Esophagus mucosa (tissue), 1 donor: ENCODE data around the gene CDH4. TPM values are rescaled to one million over a fixed set of nuclear protein-coding genes. Genes with fewer than 3 reads are reported as not detected.
"Not testable (repeated sequence)": the region's sequence is repeated elsewhere in the genome, so short reads cannot be mapped to it uniquely, and the experiment has no call there.

ENCODE experiments used
- ATAC-seq: fragments of 200-7000 bp; cut with Tn5 transposase; one replicate; pipeline ENCODE4 v1.9.1; 2020
- total RNA-seq: library from RNA; stranded (reverse); gene quantifications from one replicate; pipeline ENCODE4 v1.2.4, GENCODE V29; 2023
- donor health status: DM: yes; HTN: yes; CAD: no.

CDH4 gene
- total RNA-seq, 1 donor from 2014 or later = not detected

GRCh38 chr20:61387204-61387953 lies 135.3 kb downstream of the CDH4 start:
- ATAC-seq = peak; percentile 96

DNA sequence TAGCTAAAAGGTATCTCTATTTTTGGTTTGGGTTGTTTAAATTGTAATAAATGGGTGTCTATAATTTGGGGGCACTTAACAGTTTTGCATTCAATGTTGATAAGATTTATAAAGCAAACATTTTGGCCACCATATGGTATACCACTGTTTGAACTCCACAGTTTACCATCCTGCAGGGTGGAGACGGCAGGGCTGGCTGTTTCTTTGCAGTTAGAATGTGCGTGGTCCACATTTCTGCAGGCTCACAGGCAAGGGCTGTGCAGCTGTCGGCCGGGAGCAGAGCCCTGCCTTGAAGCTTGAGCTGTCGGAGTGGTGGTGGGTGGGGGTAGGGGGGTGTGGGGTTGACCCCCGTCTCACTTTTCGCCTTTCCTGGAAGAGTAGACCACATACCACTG lies 135.9 kb downstream of the CDH4 start:
- ATAC-seq = no peak

DNA sequence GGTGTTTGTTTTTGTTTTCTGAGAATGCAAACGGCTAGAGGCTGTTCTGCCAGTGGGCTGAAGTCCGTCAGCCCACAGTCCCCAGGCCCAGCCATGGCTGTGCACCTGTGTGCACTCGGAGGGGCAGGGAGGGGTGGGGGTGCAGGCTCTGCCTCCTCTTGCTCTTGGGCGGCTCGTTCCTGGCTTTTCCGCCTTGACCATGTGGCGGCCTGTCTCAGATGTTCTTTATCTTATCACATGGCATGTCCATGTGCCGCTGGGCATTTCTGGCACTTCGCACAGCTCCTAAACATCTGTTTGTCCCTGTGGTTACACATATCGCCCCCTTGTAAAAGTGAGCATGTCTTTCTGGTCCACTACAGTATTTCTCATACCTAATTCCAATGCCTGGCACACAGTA lies 137.0 kb downstream of the CDH4 start:
- no peak for ATAC-seq

DNA sequence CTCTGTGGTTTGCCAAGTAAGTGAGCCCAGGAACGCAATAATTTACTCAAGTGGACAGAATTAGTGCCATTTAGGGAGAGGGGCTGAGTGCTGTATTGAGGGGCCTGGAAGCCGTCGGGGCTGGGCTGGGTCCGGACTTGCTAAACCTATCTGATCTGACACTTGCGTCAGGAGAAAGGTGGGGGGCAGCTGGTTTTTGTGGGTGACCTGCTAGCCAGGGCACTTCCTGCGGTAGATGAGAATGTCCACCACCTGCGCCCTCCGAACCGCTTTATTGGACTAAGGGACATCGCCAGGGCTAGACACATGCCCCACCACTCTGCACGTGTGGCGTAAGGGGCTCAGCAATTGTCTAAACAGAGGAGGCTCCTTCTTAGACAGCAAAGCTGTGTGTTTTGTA lies 139.1 kb downstream of the CDH4 start:
- no peak for ATAC-seq

DNA sequence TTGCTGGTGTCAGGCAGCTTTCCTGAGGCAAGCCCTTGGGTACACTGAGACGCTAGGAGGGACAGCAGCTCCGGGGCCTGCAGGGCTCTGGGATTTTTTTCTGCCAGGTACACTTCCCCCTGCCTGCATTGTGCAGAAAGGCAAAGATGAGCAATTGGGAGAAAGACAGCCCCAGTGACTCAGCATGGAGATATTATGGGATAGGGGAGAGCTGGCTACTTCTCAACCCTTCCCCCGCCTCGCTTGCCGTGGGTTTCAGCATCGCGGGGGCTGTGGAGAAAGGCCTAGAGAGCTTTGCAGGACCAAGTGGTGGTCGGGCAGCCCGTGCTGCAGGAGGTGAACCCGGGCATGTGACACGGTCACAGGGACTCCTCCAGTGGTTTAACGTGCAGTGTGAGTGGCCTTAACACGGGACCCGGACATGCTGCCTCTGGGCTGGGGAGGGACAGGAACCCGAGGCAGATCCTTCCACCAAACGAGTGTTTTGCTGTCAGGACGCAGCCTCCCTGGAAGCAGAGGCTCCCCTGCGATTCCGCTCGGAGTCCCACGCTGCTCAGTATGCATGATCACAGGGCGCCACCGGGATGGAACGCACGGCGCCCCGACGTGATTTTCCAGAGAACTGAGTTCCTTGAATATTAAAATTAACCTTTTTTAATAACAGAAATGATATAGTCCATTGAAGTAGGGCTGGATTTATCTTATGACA lies 139.9 kb downstream of the CDH4 start:
- no peak for ATAC-seq

DNA sequence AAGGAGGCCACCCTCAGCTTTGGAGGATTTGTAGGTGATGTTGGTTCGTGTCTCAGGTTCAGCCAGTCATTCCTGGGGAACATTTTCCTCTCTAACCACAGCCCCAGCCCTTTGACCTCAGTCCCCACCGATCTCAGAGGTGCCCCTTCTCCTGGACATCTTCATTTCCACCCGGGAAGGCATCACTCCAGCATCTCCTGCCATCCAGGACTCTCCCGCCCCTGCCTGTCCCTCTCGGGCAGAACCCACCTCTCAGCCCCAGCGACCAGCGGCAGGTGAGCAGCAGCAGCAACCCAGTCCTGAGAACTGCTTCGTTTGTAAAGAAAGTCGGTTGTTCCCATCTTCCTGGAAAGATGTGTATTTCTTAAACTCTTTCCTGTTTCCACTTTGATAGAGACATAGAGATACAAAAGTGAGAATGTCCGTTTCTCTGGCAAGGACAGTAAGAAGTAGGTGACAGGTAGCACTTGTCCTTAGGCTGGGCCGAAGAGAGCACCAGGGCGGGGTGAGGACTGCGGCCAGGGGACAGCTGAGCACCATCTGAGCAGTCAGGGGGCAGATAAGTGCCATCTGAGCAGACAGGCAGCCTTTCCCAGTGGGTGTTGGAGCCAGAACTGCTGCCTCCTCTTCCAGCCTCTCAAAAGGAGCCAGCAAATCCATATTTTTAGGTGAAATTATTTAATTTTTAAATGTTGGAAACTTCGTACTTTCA lies 142.2 kb downstream of the CDH4 start:
- no peak for ATAC-seq

DNA sequence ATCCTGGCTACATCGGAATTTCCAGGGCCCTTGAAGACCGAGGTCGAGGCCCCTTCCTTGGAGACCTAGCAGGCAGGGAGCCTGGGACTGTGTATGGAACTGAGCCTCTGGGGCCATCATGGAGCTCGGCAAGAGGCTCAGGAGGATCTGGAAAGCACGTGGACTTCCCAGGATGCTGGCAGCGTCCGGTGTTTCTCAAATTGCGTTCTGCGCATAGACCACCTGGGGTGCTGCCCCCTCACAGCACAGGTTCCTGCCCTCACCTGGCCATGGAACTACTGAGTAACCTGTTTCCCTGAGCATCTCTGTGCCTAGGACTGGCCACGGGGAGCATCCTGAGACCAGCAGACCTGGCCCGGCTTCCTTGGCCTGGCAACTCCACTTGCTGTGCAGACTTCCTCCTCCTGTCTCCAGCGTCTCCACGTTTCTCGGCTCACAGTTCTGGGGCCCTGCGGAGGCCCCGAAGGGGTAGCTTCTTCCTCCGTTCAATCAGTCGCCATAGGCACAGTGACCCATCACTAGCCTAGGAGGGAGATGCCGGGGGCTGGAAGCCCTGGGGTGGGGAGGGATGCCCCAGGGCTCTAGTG lies 144.3 kb downstream of the CDH4 start:
- no peak for ATAC-seq

- no peak for ATAC-seq
Measured at GRCh38 chr20:61397146-61397545, 145.1 kb downstream of the CDH4 start.

DNA sequence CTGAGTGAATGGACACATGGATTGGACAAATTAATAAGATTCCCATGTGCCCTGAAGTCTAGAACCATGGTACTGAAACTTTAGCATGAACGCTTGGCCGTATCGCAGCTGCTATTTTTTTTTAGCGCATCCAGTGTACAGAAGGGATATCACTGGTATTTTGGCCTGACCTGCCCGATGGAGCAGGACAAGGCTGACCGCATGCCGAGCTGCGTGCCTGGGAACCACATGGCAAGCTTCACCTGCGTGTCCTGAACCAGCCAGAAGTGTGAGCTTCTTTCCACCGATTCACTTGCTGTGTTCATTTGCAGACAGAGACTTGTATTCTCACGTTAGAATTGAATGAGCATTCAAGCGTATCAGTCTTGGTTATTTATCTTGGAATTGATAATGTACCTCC lies 145.7 kb downstream of the CDH4 start:
- ATAC-seq = no peak

DNA sequence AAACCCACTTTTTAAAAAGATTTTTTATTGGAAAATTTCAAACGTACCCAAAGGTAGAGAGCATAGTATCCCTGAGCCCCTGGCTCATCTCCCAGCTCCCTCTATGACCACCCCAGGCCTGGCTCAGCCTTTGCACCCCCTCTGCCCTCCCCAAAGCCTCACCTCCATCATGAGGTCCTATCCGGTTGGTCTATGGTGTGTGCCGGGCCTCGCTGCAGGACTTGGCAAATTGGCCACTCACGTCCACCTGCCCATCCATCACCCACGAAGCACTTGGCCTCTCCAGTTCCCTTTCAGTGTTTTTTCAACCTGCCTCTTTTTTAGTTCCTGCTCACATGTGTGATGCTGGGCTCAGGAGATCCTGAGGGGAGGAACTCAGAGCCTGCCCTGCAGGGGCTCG lies 147.4 kb downstream of the CDH4 start:
- no peak for ATAC-seq

DNA sequence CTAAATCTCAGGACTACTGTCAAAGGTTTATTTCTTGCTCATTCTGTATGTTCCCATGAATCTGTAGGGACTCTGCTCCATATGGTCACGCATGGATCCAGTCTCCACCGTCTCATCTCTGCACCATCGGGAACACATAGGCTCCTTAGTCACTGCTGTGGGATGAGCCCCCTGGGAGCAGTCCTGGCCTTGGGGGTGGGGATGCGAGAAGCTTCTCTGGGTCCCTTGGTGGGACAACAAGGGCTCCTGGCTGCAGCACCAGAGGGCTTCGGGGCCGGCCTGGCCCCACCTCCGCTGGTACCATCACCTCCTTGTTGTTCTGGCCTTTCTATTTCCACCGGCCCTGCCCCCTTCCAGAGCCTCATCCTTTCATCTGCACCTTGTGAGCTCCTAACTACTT lies 148.4 kb downstream of the CDH4 start:
- ATAC-seq = no peak

DNA sequence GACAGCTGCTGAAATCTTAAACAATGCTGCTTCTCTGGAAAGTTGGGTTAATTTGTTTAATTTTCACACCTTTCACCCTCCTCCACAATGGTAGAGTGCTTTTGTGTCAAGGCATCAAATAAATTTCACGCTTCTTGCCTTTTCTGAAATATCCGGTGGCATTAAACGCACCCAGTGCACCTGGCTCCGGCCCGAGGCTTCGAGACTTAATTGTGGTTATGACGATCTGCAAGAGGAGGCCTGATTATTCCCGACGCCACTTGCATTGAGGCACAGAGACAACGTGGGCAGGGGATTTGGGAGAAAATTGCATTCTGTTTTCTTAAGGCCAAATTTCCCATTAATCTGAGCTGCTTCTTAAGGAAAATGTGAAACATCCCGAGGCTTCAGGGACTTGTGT lies 152.2 kb downstream of the CDH4 start:
- no peak for ATAC-seq

DNA sequence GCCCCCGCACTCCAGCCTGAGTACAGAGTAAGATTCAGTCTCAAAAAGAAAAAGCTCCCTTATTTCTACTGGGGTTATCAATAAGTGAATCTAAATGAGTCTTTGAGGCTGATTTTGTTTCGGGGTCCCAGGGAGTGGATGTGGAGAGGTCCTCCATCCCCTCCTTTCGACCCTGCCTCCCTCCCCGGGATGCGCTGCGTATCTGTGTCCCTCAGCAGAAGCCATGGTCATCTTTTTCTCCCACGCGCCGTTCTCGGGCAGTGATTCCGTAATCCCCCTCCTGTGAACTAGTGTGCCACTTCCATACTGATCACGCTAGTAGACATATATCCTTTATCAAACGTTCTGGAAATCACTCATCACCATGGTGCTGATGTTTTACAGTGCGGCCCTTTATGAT lies 152.9 kb downstream of the CDH4 start:
- no peak for ATAC-seq

GRCh38 chr20:61406773-61407172 lies 154.7 kb downstream of the CDH4 start:
- not testable (repeated sequence) for ATAC-seq

GRCh38 chr20:61407561-61407960 lies 155.5 kb downstream of the CDH4 start:
- ATAC-seq = no peak

DNA sequence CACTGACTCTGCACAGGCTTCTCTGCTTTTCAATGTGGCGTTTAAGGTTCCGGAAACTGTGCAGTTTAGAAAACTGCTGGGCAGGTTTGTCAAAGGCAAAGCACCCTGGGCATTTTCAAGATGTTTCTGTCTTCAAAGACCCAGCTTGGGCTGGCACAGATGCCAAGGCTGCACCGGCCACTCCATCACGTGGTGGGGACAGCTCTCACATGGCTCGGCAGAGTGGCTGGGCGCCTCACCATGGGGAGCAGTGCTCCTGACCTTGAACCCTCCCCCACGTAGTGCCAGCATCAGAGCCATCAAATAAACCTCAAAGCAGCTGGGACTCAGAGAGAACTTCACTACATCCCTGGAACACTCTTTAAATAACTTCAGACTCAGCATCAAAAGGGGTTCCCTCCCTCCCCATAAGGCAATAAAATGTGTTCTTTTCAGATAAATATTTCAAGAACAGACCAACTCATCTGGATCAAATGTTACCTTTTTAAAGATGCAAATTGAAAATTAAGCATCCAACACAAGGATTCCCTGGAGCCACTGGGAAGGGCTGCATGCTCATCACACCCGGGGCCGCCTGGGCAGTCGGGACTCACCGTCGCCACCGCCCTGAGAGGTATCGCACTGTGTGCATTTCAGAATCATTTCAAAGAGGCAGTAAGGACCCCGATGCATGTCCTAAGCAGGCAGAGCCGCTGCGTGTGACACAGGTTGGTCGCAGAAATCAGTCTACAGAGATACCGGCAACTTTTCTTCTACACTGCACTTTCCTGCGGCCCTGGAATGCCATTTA lies 157.1 kb downstream of the CDH4 start:
- no peak for ATAC-seq

- no peak for ATAC-seq
Measured at GRCh38 chr20:61411743-61412142, 159.7 kb downstream of the CDH4 start.

DNA sequence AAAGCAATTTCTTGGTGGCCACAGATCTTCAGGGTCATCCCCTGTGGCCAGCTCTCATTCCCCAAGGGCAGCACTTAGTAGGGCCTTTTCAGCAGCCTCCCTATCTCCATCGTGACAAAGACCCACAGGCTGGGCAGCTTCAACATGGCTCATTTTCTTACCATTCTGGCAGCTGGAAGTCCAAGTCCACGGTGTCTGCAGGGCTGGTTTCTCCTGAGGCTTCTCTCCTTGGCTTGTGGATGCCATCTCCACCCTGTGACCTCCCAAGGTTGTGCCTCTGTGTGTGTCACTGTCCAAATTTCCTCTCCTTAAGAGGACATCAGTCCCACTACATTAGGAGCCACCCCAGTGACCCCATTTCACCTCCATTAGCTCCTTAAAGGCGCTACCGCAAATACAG lies 161.7 kb downstream of the CDH4 start:
- ATAC-seq = no peak

- no peak for ATAC-seq
Measured at GRCh38 chr20:61414455-61414991, 162.5 kb downstream of the CDH4 start.

GRCh38 chr20:61416546-61416945 lies 164.5 kb downstream of the CDH4 start:
- no peak for ATAC-seq

GRCh38 chr20:61417221-61417941 lies 165.3 kb downstream of the CDH4 start:
- ATAC-seq = no peak

DNA sequence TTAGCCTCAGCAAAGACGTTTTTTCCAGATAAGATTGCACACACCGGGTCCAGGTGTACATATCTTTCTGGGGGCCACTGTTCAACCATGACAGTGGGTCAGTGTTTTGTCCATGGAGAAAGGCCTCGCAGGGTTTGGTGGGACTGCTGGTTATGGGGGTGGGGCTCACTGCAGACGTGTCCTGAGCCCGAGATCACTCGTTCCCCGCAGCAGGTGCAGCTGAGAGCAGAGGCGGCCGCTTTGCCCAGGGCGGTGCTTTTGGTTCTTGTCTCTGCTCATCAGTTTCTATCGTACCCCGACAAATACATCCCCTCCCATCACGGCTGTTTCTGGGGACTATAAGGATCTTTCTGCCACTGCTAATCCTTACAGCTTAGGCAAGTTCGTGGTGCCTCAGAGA lies 166.9 kb downstream of the CDH4 start:
- no peak for ATAC-seq
